Measurements from ENCODE around the gene PTPN7. TPM values are rescaled to one million over a fixed set of nuclear protein-coding genes. Genes with fewer than 3 reads are reported as not detected.

The PTPN7 gene
- total RNA-seq, 2 experiments from 2014 or later: 112 to 119 TPM

GRCh38 chr1:202162418-202163280 is 2.2 kb upstream of the PTPN7 start:
- intact Hi-C loops (cut with micrococcal nuclease): loop anchor here (5.0 kb wide), 1 partner anchor 645 kb away; the partner anchor contains the start of gene KDM5B

GRCh38 chr1:202162047-202162417 is 1.6 kb upstream of the PTPN7 start:
- Mint-ChIP-seq H3K4me1 (ENCODE audit: low read depth) (peaks cover 79% of the 10 kb centered on the region), H3K36me3 (ENCODE audit: low read depth) (peaks cover 26% of the 10 kb centered on the region), H3K4me3 (peak overlapping the region; percentile 99), H3K9me3 (no peaks in the 10 kb centered on the region), H3K27me3 (ENCODE audit: low read depth) (no peaks in the 10 kb centered on the region), H3K27ac (peak overlapping the region; percentile 78)
- peak; percentile 61 for DNase-seq
- CTCF ChIA-PET: interaction anchor here (1.1 to 2.5 kb wide), 3 partner anchors 13 to 26 kb away, joined by 4 to 10 read pairs (median 5); no protein-coding TSS in a partner anchor
- intact Hi-C loops (cut with micrococcal nuclease): loop anchor here (5.0 kb wide), 1 partner anchor 645 kb away; the partner anchor contains the start of gene KDM5B

More at GRCh38 chr1:202162418-202163280, 2.2 kb upstream of the PTPN7 start:
- DNase-seq: peak; percentile 53
- Mint-ChIP-seq H3K4me3 (peak overlapping the region; percentile 63), H3K27me3 (ENCODE audit: low read depth) (no peaks in the 10 kb centered on the region), H3K4me1 (ENCODE audit: low read depth) (peaks cover 75% of the 10 kb centered on the region), H3K9me3 (no peaks in the 10 kb centered on the region), H3K36me3 (ENCODE audit: low read depth) (peaks cover 23% of the 10 kb centered on the region), H3K27ac (peak overlapping the region; percentile 78)
- CTCF ChIA-PET: interaction anchor here (0.6 to 2.5 kb wide), 7 partner anchors 8 to 30 kb away, joined by 3 to 10 read pairs (median 3); no protein-coding TSS in a partner anchor

- peaks cover 82% of the 10 kb centered on the region for H3K4me1 Mint-ChIP-seq (ENCODE audit: low read depth)
- no peaks in the 10 kb centered on the region for H3K9me3 Mint-ChIP-seq
- CTCF ChIA-PET: interaction anchor here (1.0 to 2.3 kb wide), 9 partner anchors 13 to 558 kb away, joined by 4 to 14 read pairs (median 6); partner anchors contain the start of genes ARL8A, LGR6 and UBE2T
- H3K4me3 Mint-ChIP-seq: peak overlapping the region; percentile 99
- DNase-seq: no peak
- H3K36me3 Mint-ChIP-seq (ENCODE audit: low read depth): peaks cover 28% of the 10 kb centered on the region
- intact Hi-C loops (cut with micrococcal nuclease): loop anchor here (2.0 to 5.0 kb wide), 2 partner anchors 23 to 646 kb away; partner anchors contain the start of gene KDM5B
- H3K27ac Mint-ChIP-seq: peak overlapping the region; percentile 100
- no peaks in the 10 kb centered on the region for H3K27me3 Mint-ChIP-seq (ENCODE audit: low read depth)
Measured at GRCh38 chr1:202161151-202162046, 997 bp upstream of the PTPN7 start.

GRCh38 chr1:202159534-202160371 is 649 bp downstream of the PTPN7 start:
- peak; percentile 89 for DNase-seq
- CTCF ChIA-PET: interaction anchor here (0.5 to 2.3 kb wide), 17 partner anchors 13 to 560 kb away, joined by 3 to 14 read pairs (median 5); partner anchors contain the start of genes ARL8A, LGR6 and UBE2T
- peaks cover 42% of the 10 kb centered on the region for H3K36me3 Mint-ChIP-seq (ENCODE audit: low read depth)
- peak overlapping the region; percentile 99 for H3K4me3 Mint-ChIP-seq
- intact Hi-C loops (cut with micrococcal nuclease): loop anchor here (1.0 to 5.0 kb wide), 3 partner anchors 16 to 648 kb away; partner anchors contain the start of gene KDM5B
- peak overlapping the region; percentile 100 for H3K27ac Mint-ChIP-seq
- peaks cover 82% of the 10 kb centered on the region for H3K4me1 Mint-ChIP-seq (ENCODE audit: low read depth)
- no peaks in the 10 kb centered on the region for H3K9me3 Mint-ChIP-seq
- H3K27me3 Mint-ChIP-seq (ENCODE audit: low read depth): no peaks in the 10 kb centered on the region

- H3K36me3 Mint-ChIP-seq (ENCODE audit: low read depth): peaks cover 45% of the 10 kb centered on the region
- peak overlapping the region; percentile 100 for H3K27ac Mint-ChIP-seq
- DNase-seq: peak; percentile 59
- CTCF ChIA-PET: interaction anchor here (1.2 to 2.3 kb wide), 7 partner anchors 12 to 158 kb away, joined by 4 to 13 read pairs (median 9); partner anchors contain the start of genes ARL8A and LGR6
- intact Hi-C loops (cut with micrococcal nuclease): no loop called here
- H3K9me3 Mint-ChIP-seq: no peaks in the 10 kb centered on the region
- no peaks in the 10 kb centered on the region for H3K27me3 Mint-ChIP-seq (ENCODE audit: low read depth)
- peak overlapping the region; percentile 99 for H3K4me3 Mint-ChIP-seq
- peaks cover 77% of the 10 kb centered on the region for H3K4me1 Mint-ChIP-seq (ENCODE audit: low read depth)
Measured at GRCh38 chr1:202158810-202159533, 1.4 kb downstream of the PTPN7 start.

- DNase-seq: no peak
- Mint-ChIP-seq H3K27me3 (ENCODE audit: low read depth) (no peaks in the 10 kb centered on the region), H3K27ac (peak overlapping the region; percentile 100), H3K9me3 (no peaks in the 10 kb centered on the region), H3K36me3 (ENCODE audit: low read depth) (peaks cover 53% of the 10 kb centered on the region), H3K4me3 (peak overlapping the region; percentile 99), H3K4me1 (ENCODE audit: low read depth) (peaks cover 72% of the 10 kb centered on the region)
- CTCF ChIA-PET: interaction anchor here (0.6 kb wide), 1 partner anchor 12 kb away, joined by 3 read pairs; no protein-coding TSS in a partner anchor
- intact Hi-C loops (cut with micrococcal nuclease): no loop called here
Measured at GRCh38 chr1:202157945-202158344, 2.5 kb downstream of the PTPN7 start.

GRCh38 chr1:202156590-202156989 is 3.8 kb downstream of the PTPN7 start:
- intact Hi-C loops (cut with micrococcal nuclease): no loop called here
- DNase-seq: no peak
- no peak overlapping the region for H3K4me3 Mint-ChIP-seq
- H3K36me3 Mint-ChIP-seq (ENCODE audit: low read depth): peaks cover 60% of the 10 kb centered on the region
- H3K4me1 Mint-ChIP-seq (ENCODE audit: low read depth): peaks cover 58% of the 10 kb centered on the region
- no peaks in the 10 kb centered on the region for H3K27me3 Mint-ChIP-seq (ENCODE audit: low read depth)
- no peaks in the 10 kb centered on the region for H3K9me3 Mint-ChIP-seq
- CTCF ChIA-PET: interaction anchor here (0.8 to 3.3 kb wide), 7 partner anchors 9 to 260 kb away, joined by 3 to 18 read pairs (median 7); partner anchors contain the start of genes ELF3 and LGR6
- peak overlapping the region; percentile 36 for H3K27ac Mint-ChIP-seq

- Mint-ChIP-seq H3K4me3 (no peak overlapping the region), H3K4me1 (ENCODE audit: low read depth) (peaks cover 48% of the 10 kb centered on the region), H3K27ac (peak overlapping the region; percentile 72), H3K36me3 (ENCODE audit: low read depth) (peaks cover 68% of the 10 kb centered on the region), H3K9me3 (no peaks in the 10 kb centered on the region), H3K27me3 (ENCODE audit: low read depth) (no peaks in the 10 kb centered on the region)
- intact Hi-C loops (cut with micrococcal nuclease): loop anchor here (1.0 kb wide), 1 partner anchor 10 kb away; no protein-coding TSS in a partner anchor
- CTCF ChIA-PET: interaction anchor here (1.0 to 3.3 kb wide), 11 partner anchors 9 to 259 kb away, joined by 3 to 18 read pairs (median 8); partner anchors contain the start of genes ARL8A and LGR6
- DNase-seq: no peak
Measured at GRCh38 chr1:202155478-202156021, 4.9 kb downstream of the PTPN7 start.

- no peaks in the 10 kb centered on the region for H3K27me3 Mint-ChIP-seq (ENCODE audit: low read depth)
- intact Hi-C loops (cut with micrococcal nuclease): loop anchor here (1.0 kb wide), 1 partner anchor 10 kb away; no protein-coding TSS in a partner anchor
- DNase-seq: peak; percentile 64
- no peaks in the 10 kb centered on the region for H3K9me3 Mint-ChIP-seq
- CTCF ChIA-PET: interaction anchor here (0.7 to 3.3 kb wide), 12 partner anchors 8 to 60 kb away, joined by 3 to 18 read pairs (median 8); partner anchors contain the start of genes ARL8A and LGR6
- peaks cover 45% of the 10 kb centered on the region for H3K4me1 Mint-ChIP-seq (ENCODE audit: low read depth)
- peaks cover 67% of the 10 kb centered on the region for H3K36me3 Mint-ChIP-seq (ENCODE audit: low read depth)
- H3K27ac Mint-ChIP-seq: peak overlapping the region; percentile 44
- H3K4me3 Mint-ChIP-seq: no peak overlapping the region
Measured at GRCh38 chr1:202154766-202155477, 5.5 kb downstream of the PTPN7 start.

Measured in activated naive CD4-positive, alpha-beta T cell treated with anti-CD3 and anti-CD28 coated beads for 36 hours (primary cell).